ENCODE data around the gene MAP2K3.
"Not testable (repeated sequence)": the region's sequence is repeated elsewhere in the genome, so short reads cannot be mapped to it uniquely, and the experiment has no call there.

MAP2K3 gene

GRCh38 chr17:21350495-21350894 lies 66.0 kb downstream of the MAP2K3 start:
- not testable (repeated sequence) for H3K9ac ChIP-seq; H3K9me3 ChIP-seq (ENCODE audit: control insufficient read depth, low read length); H3K79me2 ChIP-seq; H3K36me3 ChIP-seq (ENCODE audit: control insufficient read depth, insufficient read depth, low read length); H3K4me3 ChIP-seq (ENCODE audit: low read depth, low read length); H3K4me2 ChIP-seq (ENCODE audit: low read length); H2AFZ ChIP-seq; H3K27ac ChIP-seq; H3K4me1 ChIP-seq; H3K27me3 ChIP-seq (ENCODE audit: control insufficient read depth, insufficient read depth, low read length)

GRCh38 chr17:21351366-21352065 lies 67.0 kb downstream of the MAP2K3 start:
- Histone ChIP-seq H3K4me1 (no peaks in the 10 kb centered on the region), H3K9ac (no peak overlapping the region), H3K79me2 (no peaks in the 10 kb centered on the region), H3K27me3 (ENCODE audit: control insufficient read depth, insufficient read depth, low read length) (no peaks in the 10 kb centered on the region), H3K4me3 (ENCODE audit: low read depth, low read length) (no peak overlapping the region), H3K27ac (no peak overlapping the region), H3K4me2 (ENCODE audit: low read length) (no peak overlapping the region), H3K36me3 (ENCODE audit: control insufficient read depth, insufficient read depth, low read length) (no peaks in the 10 kb centered on the region), H2AFZ (no peak overlapping the region), H3K9me3 (ENCODE audit: control insufficient read depth, low read length) (no peaks in the 10 kb centered on the region)
- TF ChIP-seq CTCF (IDR thresholded peaks at IDR 0.05) = no peak

- no peaks in the 10 kb centered on the region for H3K27me3 ChIP-seq (ENCODE audit: control insufficient read depth, insufficient read depth, low read length)
- no peak overlapping the region for H2AFZ ChIP-seq
- no peak overlapping the region for H3K27ac ChIP-seq
- H3K4me3 ChIP-seq (ENCODE audit: low read depth, low read length) = no peak overlapping the region
- H3K9me3 ChIP-seq (ENCODE audit: control insufficient read depth, low read length) = no peaks in the 10 kb centered on the region
- no peak for TF ChIP-seq CTCF (IDR thresholded peaks at IDR 0.05)
- H3K79me2 ChIP-seq = no peaks in the 10 kb centered on the region
- H3K36me3 ChIP-seq (ENCODE audit: control insufficient read depth, insufficient read depth, low read length) = no peaks in the 10 kb centered on the region
- H3K9ac ChIP-seq = no peak overlapping the region
- H3K4me2 ChIP-seq (ENCODE audit: low read length) = no peak overlapping the region
- no peaks in the 10 kb centered on the region for H3K4me1 ChIP-seq
These were observed 67.9 kb downstream of the MAP2K3 start for GRCh38 chr17:21352221-21352980.

GRCh38 chr17:21352981-21353265 lies 68.4 kb downstream of the MAP2K3 start:
- Histone ChIP-seq H2AFZ (no peak overlapping the region), H3K9ac (no peak overlapping the region), H3K9me3 (ENCODE audit: control insufficient read depth, low read length) (no peaks in the 10 kb centered on the region), H3K27ac (no peak overlapping the region), H3K79me2 (no peaks in the 10 kb centered on the region), H3K4me2 (ENCODE audit: low read length) (no peak overlapping the region), H3K4me3 (ENCODE audit: low read depth, low read length) (no peak overlapping the region), H3K27me3 (ENCODE audit: control insufficient read depth, insufficient read depth, low read length) (no peaks in the 10 kb centered on the region), H3K36me3 (ENCODE audit: control insufficient read depth, insufficient read depth, low read length) (no peaks in the 10 kb centered on the region), H3K4me1 (no peaks in the 10 kb centered on the region)
- no peak for TF ChIP-seq CTCF (IDR thresholded peaks at IDR 0.05)

- Histone ChIP-seq H3K79me2 (no peaks in the 10 kb centered on the region), H3K36me3 (ENCODE audit: control insufficient read depth, insufficient read depth, low read length) (no peaks in the 10 kb centered on the region), H3K4me3 (ENCODE audit: low read depth, low read length) (no peak overlapping the region), H3K27me3 (ENCODE audit: control insufficient read depth, insufficient read depth, low read length) (no peaks in the 10 kb centered on the region), H3K27ac (no peak overlapping the region), H3K4me1 (no peaks in the 10 kb centered on the region), H3K9me3 (ENCODE audit: control insufficient read depth, low read length) (no peaks in the 10 kb centered on the region), H3K4me2 (ENCODE audit: low read length) (no peak overlapping the region), H3K9ac (no peak overlapping the region), H2AFZ (no peak overlapping the region)
- no peak for TF ChIP-seq CTCF (IDR thresholded peaks at IDR 0.05)
These were observed 69.0 kb downstream of the MAP2K3 start for GRCh38 chr17:21353326-21354010.
